Mucosa of descending colon (tissue), 3 donors: ENCODE measurements around the gene GLRA2. TPM values are rescaled to one million over a fixed set of nuclear protein-coding genes. Genes with fewer than 3 reads are reported as not detected.

Experiments
- ATAC-seq: fragments of 200-7000 bp; cut with Tn5 transposase; one replicate; pipeline ENCODE4 v1.9.1; 2020; ENCODE audit warnings: mild to moderate bottlenecking, moderate library complexity
- DNase-seq, 3 donors: peaks; one replicate each; pipeline ENCODE4 v3.0.0-alpha.2; 2020
- H3K36me3 ChIP-seq: fragments of 200-600 bp; one replicate; pipeline ENCODE4 v1.8.0; 2021; ENCODE audit warnings: low read depth, mild to moderate bottlenecking
- H3K4me1 ChIP-seq: fragments of 200-600 bp; one replicate; pipeline ENCODE4 v1.8.0; 2021; ENCODE audit warnings: low read depth, mild to moderate bottlenecking
- H3K4me3 ChIP-seq: fragments of 200-600 bp; one replicate; pipeline ENCODE4 v1.8.0; 2021; ENCODE audit warnings: mild to moderate bottlenecking
- H3K9me3 ChIP-seq: fragments of 200-600 bp; one replicate; pipeline ENCODE4 v1.8.0; 2021; ENCODE audit warnings: mild to moderate bottlenecking
- CTCF ChIP-seq: fragments of 200-600 bp; IDR thresholded peaks from one replicate; pipeline ENCODE4 v1.8.0; 2022; ENCODE audit warnings: antibody characterized with exemption, mild to moderate bottlenecking
- intact Hi-C, 2 donors: fragments of 100-400 bp; cut with DNase I in 1 of 2; cut with micrococcal nuclease in 1 of 2; formaldehyde crosslinking; loops; one replicate each; pipeline versions ENCODE4 v1.11.0 to v1.11.1; 2022; cut with DNase I, micrococcal nuclease
- long read RNA-seq, 2 donors: library from polyadenylated mRNA; unstranded; transcript quantifications; one replicate each; pipeline ENCODE4 v2.0.0, GENCODE V29; 2019 to 2021
- total RNA-seq, 3 donors: library from RNA; stranded (reverse); fragmentation: NEBNext Ultra II Directional in 2 of 3; extraction: Animal tissue kit (Norgen Biotek cat#: 25700) in 2 of 3; gene quantifications; one replicate each; pipeline versions ENCODE4 v1.2.1 to v1.2.4, GENCODE V29; 2021 to 2023
- donor health status: DM: no; HTN: no; CAD: no; lungs with moderate emphysema.
- donor health status: DM: no; HTN: no; CAD: no.
- donor health status: DM: no; HTN: yes; CAD: no.

GLRA2 gene
- total RNA-seq = 1 to 10 TPM in 2 of 3 donors, under 1 TPM in 1; 0.57 to 3.2 (median 1.5) TPM
- long read RNA-seq, donor 1 = 0 reads
- long read RNA-seq, donor 2 = 0 reads

GRCh38 chrX:14529290-14529989, at the start of gene GLRA2:
GLRA2 (plus strand) TSS chrX:14529536; CDS start chrX:14530058, 522 bp downstream.
- no peaks in the 10 kb centered on the region for H3K9me3 ChIP-seq
- intact Hi-C loops = no loop called here
- H3K4me3 ChIP-seq = no peak within 1 kb of the TSS
- ATAC-seq (peak; percentile 66), DNase-seq (peak in 2 of 3 donors; percentile 26 to 64)
- H3K4me1 ChIP-seq = no peaks in the 10 kb centered on the region
- no peak for TF ChIP-seq CTCF
- H3K36me3 ChIP-seq = no peaks in the 10 kb centered on the region

DNA sequence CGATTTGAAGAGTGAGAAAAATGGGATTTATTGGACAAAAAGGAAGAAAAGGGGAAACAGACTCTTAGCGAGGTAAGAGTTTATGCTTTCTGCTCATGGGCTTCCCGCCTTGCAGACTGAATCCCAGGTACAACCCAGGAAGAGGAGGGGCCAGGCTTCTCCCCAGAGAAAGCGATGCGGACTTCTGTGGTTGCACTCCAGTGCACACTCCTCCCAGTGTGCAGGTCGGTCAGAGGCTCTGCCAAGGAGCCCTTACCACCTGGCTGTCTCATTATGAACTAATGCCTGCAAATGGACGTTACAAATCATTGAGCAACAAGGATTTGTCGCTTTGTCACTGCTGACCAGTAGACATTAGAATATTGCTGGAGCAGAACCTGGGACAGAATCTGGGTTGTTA, 39.9 kb upstream of the GLRA2 start:
- H3K4me1 ChIP-seq = no peaks in the 10 kb centered on the region
- H3K36me3 ChIP-seq = no peaks in the 10 kb centered on the region
- intact Hi-C loops = no loop called here

GRCh38 chrX:14491689-14492088, 37.6 kb upstream of the GLRA2 start:
- Histone ChIP-seq H3K36me3 (no peaks in the 10 kb centered on the region), H3K4me1 (no peaks in the 10 kb centered on the region), H3K4me3 (no peak overlapping the region), H3K9me3 (no peaks in the 10 kb centered on the region)
- ATAC-seq (no peak), DNase-seq (no peak)
- TF ChIP-seq CTCF = no peak
- intact Hi-C loops = no loop called here

More for the DNA sequence above, 39.9 kb upstream of the GLRA2 start:
- no peak overlapping the region for H3K4me3 ChIP-seq
- no peak for ATAC-seq
- DNase-seq = peak in 1 of 3 donors; percentile 13
- no peaks in the 10 kb centered on the region for H3K9me3 ChIP-seq
- no peak for TF ChIP-seq CTCF

- intact Hi-C loops = no loop called here
- ATAC-seq = no peak
- Histone ChIP-seq H3K36me3 (no peaks in the 10 kb centered on the region), H3K4me3 (no peak overlapping the region), H3K4me1 (no peaks in the 10 kb centered on the region), H3K9me3 (no peaks in the 10 kb centered on the region)
- DNase-seq = no peak
- no peak for TF ChIP-seq CTCF
These were observed 32.7 kb upstream of the GLRA2 start for GRCh38 chrX:14496674-14497073.

DNA sequence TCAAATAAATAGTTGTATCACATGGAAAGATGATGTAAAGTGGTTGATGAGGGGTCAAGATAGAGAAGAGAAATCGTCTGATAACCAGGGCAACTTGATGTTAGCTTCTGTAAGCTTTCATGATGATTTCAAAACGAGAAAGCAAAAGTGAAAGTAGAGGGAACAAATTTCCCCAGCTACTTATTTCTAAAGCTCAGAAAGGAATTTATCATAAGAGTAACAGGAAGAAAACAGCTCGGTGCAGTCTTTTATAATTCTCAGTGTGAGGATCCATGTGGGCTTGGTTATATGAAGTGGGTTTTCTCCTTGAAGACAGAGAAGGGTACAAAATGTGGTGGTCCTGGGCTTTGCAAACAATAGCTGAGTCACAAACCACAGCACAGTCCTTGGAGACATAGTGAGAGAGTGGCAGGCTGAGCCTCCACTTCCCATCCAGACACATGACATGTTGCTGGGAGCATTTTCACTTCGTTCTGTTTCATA, 32.1 kb upstream of the GLRA2 start:
- peak; percentile 40 for ATAC-seq
- TF ChIP-seq CTCF = no peak
- Histone ChIP-seq H3K9me3 (no peaks in the 10 kb centered on the region), H3K4me1 (no peaks in the 10 kb centered on the region), H3K36me3 (no peaks in the 10 kb centered on the region), H3K4me3 (no peak overlapping the region)
- peak in 1 of 3 donors; percentile 7 for DNase-seq
- intact Hi-C loops = no loop called here
